Umbilical cord (tissue), 2 donors: ENCODE results near the gene PRAMEF12. TPM values are rescaled to one million over a fixed set of nuclear protein-coding genes. Genes with fewer than 3 reads are reported as not detected.
"Not testable (repeated sequence)": the region's sequence is repeated elsewhere in the genome, so short reads cannot be mapped to it uniquely, and the experiment has no call there.

ENCODE experiments used
- DNase-seq: peaks from one replicate; pipeline ENCODE4 v3.0.0-alpha.2; 2015; ENCODE audit warnings: low spot score
- total RNA-seq: library from RNA; depleted of rRNA; stranded (reverse); fragments of >200 nt; gene quantifications from one replicate; pipeline ENCODE4 v1.2.3, GENCODE V29; 2014; ENCODE audit warnings: low replicate concordance; ENCODE audit not compliant: insufficient read depth

The PRAMEF12 gene
- 2.9 TPM for total RNA-seq

DNA sequence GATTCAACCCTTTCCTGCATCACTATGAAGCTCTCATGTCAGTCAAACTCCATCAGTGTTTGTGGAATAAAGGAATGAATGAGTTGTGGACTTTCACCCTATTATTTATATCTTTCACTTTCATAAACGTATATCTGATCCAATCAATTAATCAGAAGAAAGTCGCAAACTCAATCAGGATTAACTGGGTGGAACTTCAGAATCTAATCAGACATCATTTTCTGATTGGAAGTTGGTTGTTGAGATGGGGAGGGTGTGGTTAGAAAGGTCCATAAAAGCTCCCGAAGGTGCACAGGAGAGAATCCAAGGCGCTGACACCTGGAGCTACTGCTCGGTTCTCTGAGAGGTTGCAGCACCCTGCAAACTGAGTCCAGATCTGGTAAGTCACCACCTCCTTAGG, at the start of gene PRAMEF12:
Gene PRAMEF12 (plus strand): TSS at position 301 of the 400 bp plus-strand sequence. CDS start 1,130 bp downstream, outside the sequence.
- DNase-seq = no peak

GRCh38 chr1:12728391-12728790, 45.1 kb upstream of the PRAMEF12 start:
- no peak for DNase-seq

GRCh38 chr1:12730156-12730555, 43.4 kb upstream of the PRAMEF12 start:
- DNase-seq = no peak

DNA sequence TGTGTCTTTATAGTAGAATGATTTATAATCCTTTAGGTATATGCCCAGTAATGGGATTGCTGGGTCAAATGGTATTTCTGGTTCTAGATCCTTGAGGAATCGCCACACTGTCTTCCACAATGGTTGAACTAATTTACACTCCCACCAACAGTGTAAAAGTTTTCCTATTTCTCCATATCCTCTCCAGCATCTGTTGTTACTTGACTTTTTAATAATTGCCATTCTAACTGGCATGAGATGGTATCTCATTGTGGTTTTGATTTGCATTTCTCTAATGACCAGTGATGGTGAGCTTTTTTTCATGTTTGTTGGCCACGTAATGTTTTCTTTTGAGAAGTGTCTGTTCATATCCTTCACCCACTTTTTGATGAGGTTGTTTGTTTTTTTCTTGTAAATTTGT, 42.5 kb upstream of the PRAMEF12 start:
- DNase-seq = not testable (repeated sequence)

GRCh38 chr1:12734651-12735050, 38.9 kb upstream of the PRAMEF12 start:
- no peak for DNase-seq

DNA sequence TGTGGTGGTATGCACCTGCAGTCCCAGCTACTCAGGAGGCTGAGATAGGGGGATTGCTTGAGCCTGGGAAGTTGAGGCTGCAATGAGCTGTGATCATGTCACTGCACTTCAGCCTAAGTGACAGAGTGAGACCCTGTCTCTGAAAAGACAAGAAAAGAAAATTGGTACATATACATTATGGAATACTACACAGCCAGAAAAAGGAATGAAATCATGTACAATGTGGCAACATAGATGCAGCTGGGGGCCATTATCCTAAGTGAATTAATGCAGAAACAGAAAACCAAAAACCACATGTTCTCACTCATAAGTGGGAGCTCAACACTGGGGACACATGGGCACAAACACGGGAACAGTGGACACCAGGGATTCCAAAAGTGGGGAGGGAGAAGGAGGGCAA, 34.6 kb upstream of the PRAMEF12 start:
- DNase-seq = no peak

DNA sequence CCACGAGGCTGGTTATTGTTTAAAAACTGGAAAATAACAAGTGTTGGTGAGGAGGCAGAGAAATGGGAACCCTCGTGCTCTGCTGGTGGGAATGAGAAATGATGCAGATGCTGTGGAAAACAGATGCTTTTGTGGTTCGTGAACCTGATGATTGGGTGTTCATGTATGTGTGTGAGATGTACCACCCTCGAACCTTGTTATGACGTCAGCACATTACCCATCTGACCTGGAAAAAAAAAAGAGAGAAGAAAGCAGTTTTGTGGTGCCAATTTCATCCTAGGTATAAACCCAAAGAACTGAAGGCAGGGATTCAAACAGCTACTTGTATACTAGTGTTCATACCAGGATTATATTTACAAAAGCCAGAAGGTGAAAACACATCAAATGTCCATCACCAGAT, 33.9 kb upstream of the PRAMEF12 start:
- DNase-seq = no peak

GRCh38 chr1:12741946-12742345, 31.6 kb upstream of the PRAMEF12 start:
- no peak for DNase-seq

DNA sequence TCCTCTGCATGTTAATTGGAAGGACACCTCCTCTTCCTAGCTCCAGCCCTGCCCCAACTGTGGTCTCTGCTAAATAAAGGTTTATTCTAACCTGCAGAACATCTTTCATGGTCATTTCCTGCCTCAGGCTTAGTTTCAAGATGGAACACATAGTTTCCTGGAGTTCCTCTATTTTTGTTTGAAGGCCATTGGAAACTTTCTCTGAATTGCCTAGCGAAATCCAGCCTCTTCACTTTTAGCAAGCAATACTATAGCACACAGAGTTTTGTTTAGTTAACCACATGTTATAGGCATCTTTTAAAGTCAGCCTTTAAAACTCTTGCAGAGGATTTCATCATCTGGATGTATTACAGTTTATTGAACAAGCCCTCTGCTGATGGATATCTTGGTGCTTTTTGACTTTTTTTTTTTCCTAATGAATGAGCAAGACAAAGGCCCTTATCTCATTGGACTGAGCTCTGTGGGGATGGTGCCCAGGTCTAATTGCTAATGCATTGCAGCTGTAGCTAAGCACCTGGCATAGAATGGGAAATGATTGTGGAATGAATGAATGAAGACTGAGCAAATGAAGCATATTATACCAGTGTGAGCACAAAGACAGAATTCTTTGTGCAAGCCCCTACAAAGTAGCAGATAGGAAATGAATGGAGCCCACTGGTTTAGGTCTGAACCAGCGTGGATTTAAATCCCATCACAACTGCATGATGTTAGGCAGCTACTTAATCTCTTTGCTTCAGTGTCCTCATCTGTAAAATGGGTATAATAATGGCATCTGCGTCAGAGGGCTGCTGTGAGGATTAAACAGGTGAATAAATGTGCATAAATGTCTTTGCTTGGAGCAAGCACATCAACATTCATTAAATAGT, 28.2 kb upstream of the PRAMEF12 start:
- DNase-seq = no peak

DNA sequence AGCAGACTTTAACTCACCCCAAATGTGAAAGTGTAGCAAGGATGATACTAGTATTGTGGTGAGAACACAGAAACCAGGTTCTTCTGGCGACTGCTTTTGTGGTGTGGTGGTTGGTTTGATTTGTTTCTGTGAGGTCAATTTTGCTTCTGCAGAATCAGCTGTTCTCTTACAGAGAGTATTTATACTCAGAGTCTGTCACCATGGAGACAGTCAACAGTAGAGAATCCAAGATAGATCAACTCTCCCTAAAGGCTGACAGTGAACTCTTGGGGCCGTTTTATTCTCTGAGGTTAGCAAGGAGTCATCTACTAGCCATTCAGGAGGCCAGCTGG, 27.6 kb upstream of the PRAMEF12 start, which contains the start of gene CFAP107:
Gene CFAP107 (plus strand): TSS at position 209 of the 332 bp plus-strand sequence. CDS start 231 bp downstream, outside the sequence.
- no peak for DNase-seq

- DNase-seq = no peak
Observed at GRCh38 chr1:12748778-12749355, 24.7 kb upstream of the PRAMEF12 start.

DNA sequence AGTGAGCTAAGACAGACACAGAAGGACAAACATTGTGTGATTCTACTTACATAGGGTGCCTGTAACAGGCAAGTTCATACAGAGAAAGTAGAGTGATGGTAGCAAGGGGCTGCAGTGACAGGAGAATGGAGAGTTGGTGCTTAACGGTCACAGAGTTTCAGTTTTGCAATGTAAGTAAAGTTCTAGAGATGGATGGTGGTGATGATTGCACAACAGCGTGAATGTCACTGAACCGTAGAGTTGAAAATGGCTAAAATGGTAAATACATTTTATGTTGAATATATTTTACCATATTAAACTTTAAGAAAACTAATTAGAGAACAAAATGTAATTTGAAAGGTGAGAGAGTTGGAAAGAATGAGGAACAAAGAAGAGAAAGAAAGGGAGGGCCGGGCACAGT, 18.8 kb upstream of the PRAMEF12 start:
- no peak for DNase-seq

GRCh38 chr1:12756273-12756672, 17.3 kb upstream of the PRAMEF12 start:
- DNase-seq = no peak

- DNase-seq = no peak
Observed at GRCh38 chr1:12756768-12757413, 16.6 kb upstream of the PRAMEF12 start.

DNA sequence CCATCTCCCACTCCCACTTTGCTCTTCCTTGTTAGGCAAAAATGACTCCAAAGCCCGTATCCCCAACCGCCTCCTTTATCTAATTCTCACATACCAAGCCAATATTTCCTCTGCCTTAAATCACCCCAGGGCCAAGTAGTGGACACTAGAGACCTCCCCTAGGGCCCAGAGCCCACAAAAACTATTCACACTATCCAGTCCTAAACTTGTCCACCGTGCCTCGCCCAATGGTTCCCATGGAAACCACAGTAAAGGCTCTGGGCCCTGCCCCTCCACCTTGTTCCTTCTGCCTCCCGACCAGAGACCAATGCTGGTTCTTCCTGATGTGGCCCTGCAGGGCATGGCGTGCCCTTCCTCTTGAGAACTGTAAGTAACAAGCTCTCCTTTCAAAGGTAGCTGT, 15.7 kb upstream of the PRAMEF12 start:
- no peak for DNase-seq

GRCh38 chr1:12760256-12760795, 13.2 kb upstream of the PRAMEF12 start:
- DNase-seq = no peak

GRCh38 chr1:12761781-12762180, 11.8 kb upstream of the PRAMEF12 start:
- DNase-seq = no peak

- no peak for DNase-seq
Observed at GRCh38 chr1:12762766-12763165, 10.8 kb upstream of the PRAMEF12 start.

DNA sequence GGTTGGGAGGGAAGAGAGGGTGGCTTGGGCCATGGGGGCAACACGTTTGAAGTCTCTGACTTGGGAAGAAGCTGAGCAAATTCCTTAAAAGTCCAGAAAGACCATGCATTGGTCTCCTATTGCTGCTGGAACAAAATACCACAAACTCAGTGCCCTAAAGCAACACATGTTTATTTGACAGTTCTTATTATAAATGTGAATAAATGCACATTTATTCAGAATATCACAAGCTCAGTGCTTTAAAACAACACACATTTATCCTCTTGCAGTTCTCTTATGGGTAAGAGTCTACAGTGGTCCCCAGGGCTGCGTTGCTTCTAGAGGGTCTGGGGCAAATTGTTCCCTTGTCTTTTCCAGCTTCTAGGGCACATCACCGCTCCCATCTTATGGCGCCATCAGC, 10.1 kb upstream of the PRAMEF12 start:
- DNase-seq = no peak

DNA sequence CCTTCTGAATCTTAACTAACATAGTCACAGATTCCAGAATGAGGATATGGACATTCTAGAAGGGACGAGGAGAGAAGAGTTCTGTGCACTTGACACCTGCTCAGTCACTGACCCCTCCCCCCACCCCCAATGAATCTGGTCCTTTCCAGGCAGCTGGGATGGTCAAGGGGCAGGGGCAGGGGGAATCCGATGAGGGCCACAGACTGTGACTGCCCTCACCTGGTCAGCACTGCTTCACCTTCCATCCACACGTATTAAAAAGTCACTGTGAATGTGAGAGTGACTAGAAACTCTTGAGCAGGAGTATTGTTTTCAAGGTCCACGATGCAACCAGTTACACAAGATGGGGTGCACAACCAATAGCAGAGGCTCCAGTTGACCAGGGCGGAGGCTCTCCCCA, 9.5 kb upstream of the PRAMEF12 start:
- no peak for DNase-seq

GRCh38 chr1:12769031-12769430, 4.5 kb upstream of the PRAMEF12 start:
- no peak for DNase-seq

DNA sequence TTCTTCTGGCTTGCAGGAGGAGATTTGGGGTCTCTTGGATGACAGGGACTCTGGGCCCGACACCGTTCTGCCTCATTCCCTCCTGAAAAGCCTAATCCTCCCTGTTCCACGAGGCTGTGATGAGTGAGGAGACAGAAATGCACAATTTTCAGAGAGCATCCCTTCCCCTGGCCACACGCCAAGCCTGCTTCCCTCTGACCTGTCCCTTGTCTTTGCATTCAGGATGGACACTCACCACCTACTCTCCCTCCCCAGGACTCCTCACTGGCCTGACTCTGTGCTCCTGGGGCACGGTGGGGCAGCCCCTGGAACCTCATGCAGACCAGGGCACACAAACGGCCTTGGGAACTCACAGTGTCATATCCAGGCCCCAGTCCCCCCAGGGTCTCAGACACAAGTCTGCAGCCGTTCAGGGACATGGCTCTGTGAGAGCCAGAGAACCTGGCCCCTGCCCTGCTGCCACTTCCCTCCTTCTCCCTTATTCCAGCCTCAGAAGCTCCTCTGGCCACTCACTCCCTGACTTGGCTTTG, 3.5 kb upstream of the PRAMEF12 start:
- DNase-seq = no peak
